ENCODE data around the gene CXCL13. TPM values are rescaled to one million over a fixed set of nuclear protein-coding genes. Genes with fewer than 3 reads are reported as not detected.
"Not testable (repeated sequence)": the region's sequence is repeated elsewhere in the genome, so short reads cannot be mapped to it uniquely, and the experiment has no call there.

CXCL13 gene
- polyA plus RNA-seq, 1 donor: 13.2 TPM

GRCh38 chr4:77601614-77602187 is 3.9 kb upstream of the CXCL13 start:
- DNase-seq (ENCODE audit: low read depth): no peak

- DNase-seq (ENCODE audit: low read depth): no peak
These were observed 7.6 kb downstream of the CXCL13 start for GRCh38 chr4:77613267-77613666.

- DNase-seq (ENCODE audit: low read depth): no peak
These were observed 9.5 kb downstream of the CXCL13 start for GRCh38 chr4:77615153-77615552.

DNA sequence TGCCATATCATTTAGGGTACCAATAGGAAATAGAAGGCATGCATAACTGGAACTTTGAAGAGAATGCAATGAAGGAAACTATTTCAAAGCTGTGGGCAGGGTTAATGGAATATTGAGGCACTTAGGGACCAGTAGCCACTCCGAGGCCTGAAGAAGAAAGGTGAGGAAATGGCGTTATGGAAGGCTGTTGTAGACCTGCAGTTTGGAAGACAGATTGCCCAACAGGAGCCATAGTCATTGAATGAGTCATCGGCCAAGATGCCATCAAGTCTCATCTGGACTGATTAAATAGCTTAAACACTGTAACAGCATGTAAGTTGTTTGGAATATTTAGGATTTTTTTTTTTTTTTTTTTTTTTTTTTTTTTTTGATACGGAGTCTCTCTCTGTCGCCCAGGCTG is 11.6 kb downstream of the CXCL13 start:
- DNase-seq (ENCODE audit: low read depth): no peak

DNA sequence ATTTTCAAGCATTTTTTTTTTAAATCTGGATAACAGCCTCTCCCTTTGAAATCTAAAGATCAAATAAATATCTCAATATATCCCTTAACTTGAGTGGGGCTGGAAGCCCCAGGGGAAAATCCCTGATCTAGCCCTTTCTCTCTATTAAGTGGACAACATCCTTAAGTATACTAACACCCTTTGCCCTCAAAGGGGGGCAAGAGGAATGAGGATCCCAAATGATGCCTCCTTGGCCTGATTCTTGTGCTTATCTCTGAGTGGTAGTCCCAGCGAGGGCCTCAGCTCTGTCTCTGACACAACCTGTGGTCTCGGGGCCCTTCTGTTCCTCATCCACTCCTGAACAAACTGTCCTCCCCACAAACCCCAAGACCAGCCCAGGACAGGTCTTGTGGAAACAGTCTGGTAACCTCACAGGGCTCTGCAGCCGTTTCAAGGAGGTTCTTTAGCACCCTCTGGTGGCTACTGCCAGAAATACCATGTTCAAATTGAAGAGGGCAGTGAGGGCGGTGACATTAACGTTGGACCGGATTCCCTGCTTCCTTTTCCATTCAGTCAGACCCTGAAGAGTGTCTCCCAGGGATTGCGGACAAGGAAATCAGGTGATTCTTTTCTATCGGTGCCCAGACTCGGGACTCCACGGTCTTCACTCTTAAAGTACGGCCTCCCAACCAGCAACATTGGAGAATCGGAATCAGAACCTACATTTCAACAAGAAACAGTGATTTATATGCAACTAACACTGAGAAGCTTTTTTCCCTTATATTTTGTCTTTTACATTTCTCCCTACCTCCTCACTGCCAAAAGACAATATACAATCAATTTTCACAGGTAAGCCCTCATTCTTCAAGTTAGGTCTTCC is 13.0 kb downstream of the CXCL13 start:
- peak; percentile 77 for DNase-seq (ENCODE audit: low read depth)

GRCh38 chr4:77619408-77619807 is 13.8 kb downstream of the CXCL13 start:
- DNase-seq (ENCODE audit: low read depth): no peak

DNA sequence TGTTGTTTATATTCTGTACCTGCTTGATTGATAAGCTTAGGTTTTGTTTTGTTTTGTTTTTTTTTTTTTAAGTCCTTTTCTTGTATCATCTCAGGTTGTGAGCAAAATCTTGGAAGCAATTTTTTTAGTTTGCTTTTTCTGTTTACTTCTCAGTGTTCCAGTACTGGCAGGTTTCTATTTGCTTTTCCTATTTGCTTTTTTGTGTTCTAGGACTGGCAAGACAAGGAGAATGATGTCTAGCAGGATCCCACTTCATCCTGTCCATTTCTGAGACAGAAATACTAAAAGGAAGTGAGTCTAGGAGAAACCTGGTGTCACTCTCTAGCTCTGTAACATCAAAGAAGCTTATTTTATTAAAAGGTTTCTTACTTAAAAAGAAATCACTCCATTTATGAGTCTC is 15.6 kb downstream of the CXCL13 start:
- DNase-seq (ENCODE audit: low read depth): no peak

GRCh38 chr4:77623091-77623490 is 17.5 kb downstream of the CXCL13 start:
- DNase-seq (ENCODE audit: low read depth): no peak

DNA sequence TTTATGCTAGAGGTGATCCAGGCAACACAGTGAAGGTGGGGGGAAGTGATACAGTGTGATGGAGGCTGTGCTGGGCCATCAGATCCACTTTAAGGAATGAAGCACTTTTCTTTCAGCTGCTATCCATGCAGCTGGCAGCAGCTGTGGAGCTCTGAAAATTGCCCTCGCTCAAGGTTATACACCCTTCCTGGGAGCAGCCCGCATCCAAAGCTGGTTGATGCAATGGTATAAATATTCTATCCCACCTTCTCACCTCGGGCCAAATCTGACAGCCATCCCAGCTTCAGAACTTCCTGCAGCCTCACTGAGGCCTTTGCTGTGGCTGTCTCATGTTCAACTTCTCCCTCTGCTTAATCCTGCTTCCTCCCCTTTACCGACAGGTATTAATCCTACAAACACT is 18.6 kb downstream of the CXCL13 start:
- no peak for DNase-seq (ENCODE audit: low read depth)

DNA sequence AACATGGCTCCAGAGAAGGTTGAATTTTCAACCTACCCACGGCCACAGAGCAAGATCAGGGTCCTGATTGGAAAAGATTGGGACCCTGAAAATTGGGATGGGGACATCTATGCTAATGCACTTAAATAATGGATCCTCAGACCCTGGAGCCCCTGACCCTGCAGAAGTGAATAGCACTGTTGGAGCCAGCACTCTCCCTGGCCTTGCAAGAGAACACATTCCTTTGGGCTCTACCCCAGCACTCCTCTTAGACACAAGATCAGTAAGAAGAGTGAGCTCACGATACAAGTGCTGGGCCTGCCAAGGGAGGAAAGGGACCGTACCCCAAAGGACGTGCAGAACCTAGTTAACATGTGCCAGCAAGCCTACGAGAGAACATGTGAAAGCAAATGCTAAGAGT is 19.9 kb downstream of the CXCL13 start:
- DNase-seq (ENCODE audit: low read depth): no peak

DNA sequence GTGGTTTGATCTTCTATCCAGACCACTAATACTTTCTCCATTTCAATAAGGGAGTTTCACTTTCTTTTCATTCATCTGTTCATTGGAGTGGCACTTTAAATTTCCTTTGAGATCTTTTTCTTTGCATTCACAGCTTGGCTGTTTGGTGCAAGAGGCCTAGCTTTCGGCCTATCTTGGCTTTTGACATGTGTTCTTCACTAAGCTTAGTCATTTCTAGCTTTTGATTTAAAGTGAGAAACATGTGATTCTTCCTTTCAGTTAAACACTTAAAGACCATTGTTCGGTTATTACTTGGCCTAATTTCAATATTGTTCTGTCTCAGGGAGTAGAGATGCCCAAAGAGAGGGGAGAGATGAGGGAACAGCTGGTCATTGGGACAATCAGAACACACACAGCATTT is 24.3 kb downstream of the CXCL13 start:
- DNase-seq (ENCODE audit: low read depth): no peak

- no peak for DNase-seq (ENCODE audit: low read depth)
These were observed 25.7 kb downstream of the CXCL13 start for GRCh38 chr4:77631276-77631675.

DNA sequence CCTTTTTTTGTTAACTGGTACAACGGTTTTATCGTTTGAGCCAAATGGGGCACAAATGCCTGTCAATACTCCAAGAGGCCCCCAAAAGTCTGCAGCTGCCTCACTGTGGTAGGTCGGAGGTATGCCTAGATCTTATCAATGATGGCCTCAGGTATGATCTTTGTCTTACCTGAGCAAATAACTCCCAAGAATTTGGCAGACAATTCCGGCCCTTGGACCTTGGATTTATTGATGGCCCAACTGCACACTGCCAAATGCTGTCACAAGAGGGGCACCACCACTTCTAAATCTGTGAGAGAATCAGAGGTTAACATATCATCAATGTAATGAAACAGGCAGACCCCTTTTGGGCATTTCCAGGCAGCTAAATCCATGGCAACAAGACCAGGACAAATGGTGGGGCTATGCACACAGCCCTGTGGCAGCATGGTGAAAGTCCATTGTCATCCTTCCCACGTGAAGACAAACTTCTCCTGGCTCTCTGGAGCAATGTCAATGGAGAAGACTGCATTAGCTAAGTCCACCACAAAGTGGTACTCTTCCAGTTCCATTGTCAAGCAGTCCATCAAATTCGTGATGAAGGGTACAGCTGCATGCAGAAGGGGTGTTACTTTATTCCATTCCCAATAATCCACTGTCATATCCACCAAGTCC is 28.6 kb downstream of the CXCL13 start:
- DNase-seq (ENCODE audit: low read depth): no peak

- no peak for DNase-seq (ENCODE audit: low read depth)
These were observed 29.6 kb downstream of the CXCL13 start for GRCh38 chr4:77635246-77635645.

- no peak for DNase-seq (ENCODE audit: low read depth)
These were observed 30.3 kb downstream of the CXCL13 start for GRCh38 chr4:77635876-77636275.

GRCh38 chr4:77636902-77637301 is 31.3 kb downstream of the CXCL13 start:
- DNase-seq (ENCODE audit: low read depth): no peak

DNA sequence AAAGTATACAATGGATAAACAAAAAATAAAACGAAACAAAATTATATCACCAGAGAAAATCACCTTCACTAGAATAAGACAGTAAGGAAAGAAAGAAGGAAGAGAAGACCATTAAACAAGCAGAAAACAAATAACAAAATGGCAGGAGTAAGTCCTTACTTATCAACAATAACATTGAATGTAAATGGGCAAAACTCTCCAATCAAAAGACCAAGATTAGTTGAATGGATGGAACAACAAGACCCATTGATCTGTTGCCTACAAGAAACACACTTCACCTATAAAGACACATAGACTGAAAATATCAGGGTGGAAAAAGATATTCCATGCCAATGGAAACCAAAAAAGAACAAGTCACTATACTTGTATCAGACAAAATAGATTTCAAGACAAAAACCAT is 38.4 kb downstream of the CXCL13 start:
- not testable (repeated sequence) for DNase-seq (ENCODE audit: low read depth)

DNA sequence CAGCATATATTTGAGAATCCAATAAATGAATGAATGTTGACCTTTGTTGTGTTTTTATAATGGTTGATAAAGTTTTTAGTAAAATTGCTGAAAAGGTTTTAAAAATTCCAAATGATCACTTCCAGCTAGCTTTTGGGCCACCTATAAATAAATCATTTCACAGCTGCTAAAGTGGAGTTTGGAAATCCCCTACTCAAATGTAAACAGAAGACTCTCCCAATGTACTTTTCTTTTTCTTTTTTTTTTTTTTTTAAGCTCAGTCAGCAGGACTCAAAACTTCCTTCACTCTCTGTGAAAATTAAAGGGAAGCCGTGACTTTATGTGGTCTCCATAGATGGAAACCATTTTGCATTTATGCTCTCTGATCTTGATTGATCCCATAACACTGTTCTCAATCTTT is 45.2 kb downstream of the CXCL13 start:
- DNase-seq (ENCODE audit: low read depth): no peak

- no peak for DNase-seq (ENCODE audit: low read depth)
These were observed 46.2 kb downstream of the CXCL13 start for GRCh38 chr4:77651820-77652219.

DNA sequence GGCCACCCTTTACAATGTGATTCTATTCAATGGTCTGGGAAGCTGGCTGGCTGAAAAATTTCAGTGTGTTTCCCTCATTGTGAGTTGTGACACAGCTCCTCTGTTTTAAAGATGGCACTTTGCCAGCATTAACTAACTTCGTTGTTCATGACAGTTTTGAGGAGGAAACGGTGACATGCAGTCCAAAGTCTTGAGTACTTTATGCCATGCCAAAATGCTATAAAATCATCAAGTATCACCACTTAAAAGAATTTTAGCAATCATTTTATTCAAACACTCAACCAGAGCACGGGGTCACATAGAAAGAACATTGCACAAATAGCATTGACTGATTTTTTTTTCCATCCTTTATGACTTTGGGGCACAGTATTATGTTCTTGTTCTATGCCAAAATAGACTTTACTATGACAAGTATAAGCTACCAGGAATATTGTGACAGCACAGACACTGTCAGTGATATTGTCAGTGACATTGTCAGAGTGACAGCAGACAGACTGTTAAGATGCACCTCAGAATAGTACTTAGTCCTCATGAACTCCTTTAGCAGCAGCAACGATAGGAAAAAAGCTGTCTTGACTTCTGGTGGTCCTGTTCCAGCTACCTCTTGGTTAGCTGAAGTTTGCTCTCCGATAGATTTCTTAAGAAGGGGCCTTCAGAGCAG is 46.7 kb downstream of the CXCL13 start:
- no peak for DNase-seq (ENCODE audit: low read depth)

DNA sequence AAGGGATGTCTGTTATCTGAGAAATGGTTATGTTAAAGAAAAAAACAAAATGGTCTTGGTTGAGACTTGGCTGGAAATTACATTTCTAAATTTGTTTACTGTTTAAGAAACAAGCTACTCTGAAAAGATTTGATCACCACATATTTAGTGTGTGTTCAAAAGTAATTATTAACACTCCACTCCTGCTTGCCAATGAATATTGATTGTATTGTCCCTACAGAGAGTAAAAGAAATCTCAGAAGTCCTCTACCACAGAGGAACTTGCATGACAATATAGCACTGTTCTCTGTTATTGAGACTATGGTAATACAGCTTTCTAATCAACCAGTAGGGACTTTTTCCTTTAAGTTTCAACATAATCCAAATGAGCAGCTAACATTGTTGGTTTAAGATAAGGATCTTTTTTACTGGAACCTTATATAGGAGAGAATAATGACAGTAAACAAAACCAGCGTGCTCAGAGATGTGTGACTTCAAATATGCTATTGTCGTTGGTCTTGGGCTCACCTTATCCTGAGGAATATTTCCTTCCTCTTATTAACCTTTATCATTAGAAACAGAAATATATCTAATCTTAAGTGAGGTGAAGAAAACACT is 47.6 kb downstream of the CXCL13 start:
- no peak for DNase-seq (ENCODE audit: low read depth)

GRCh38 chr4:77660318-77660717 is 54.7 kb downstream of the CXCL13 start:
- DNase-seq (ENCODE audit: low read depth): not testable (repeated sequence)

Data from forelimb muscle (tissue), 1 donor.